ENCODE results near the gene PSMA1.
A peak's percentile ranks its signal among the peaks of the same experiment; 100 is the strongest.

Gene PSMA1

DNA sequence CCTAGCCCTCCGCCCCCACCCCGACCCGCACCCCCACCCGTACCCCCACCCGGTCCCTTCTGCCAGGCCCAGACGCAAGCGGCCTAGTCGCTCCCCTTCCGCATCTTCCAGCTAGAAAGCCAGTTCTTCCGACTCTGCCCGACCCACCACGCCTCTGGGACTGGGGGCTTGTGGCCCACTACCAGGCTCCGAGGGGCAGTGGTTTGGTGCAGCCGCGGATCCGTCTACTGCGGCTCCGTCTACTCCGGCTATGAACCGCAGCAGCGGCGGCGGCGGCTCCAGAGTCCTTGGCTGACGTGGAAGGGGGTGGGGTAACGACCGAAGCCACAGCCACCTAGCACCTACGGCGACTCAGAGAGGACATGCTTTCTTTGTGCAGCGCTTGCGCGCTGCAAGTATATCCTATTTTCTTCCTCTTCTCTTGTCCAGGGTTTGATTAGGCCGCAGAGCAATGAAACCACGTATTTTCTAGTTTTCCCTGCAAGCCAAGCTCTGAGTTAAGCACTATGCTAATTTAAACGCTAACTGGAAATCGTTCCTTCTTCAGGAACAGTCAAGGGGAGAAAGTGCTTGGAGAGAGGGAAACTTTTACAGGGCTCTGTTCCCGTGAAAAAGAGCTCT, 20.5 kb downstream of the PSMA1 start, which contains the start of gene COPB1:
TSS of gene COPB1 (minus strand) at position 252 of the 621 bp plus-strand sequence. CDS start 883 bp downstream, outside the sequence.
- Histone ChIP-seq H3K27me3 (ENCODE audit: insufficient read depth, low read length) (no peaks in the 10 kb centered on the region), H3K36me3 (ENCODE audit: insufficient read depth, low read length) (peaks cover 53% of the 10 kb centered on the region), H3K9ac (ENCODE audit: low read depth, low read length) (peak within 1 kb of the TSS; percentile 84), H3K4me1 (ENCODE audit: insufficient read depth, low read length) (peaks cover 4% of the 10 kb centered on the region), H3K27ac (ENCODE audit: low read depth, low read length) (peak within 1 kb of the TSS; percentile 79), H3K4me3 (ENCODE audit: low read length) (peak within 1 kb of the TSS; percentile 77), H3K9me3 (ENCODE audit: insufficient read depth, low read depth, low read length) (no peaks in the 10 kb centered on the region)
- WGBS = under 1% methylated on average over 33 of the region's 37 CpGs

DNA sequence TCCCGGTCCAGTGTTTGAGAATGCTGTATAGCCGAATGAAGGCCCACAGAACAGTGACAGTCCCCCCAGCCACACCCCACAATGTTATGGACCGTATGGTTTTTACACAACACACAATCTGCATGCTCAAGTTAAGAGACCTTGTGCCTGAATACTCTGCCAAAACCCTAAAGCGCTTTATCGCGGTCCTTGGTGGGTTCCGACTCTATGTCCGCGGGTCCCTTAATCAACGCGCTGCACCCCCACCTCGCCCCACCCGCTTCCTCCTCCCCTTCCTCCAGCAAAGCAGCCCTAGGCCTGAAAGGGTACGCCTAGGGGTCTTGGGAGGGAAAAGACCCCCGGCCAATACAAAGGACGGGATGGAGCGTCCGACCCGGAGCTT, 21.0 kb downstream of the PSMA1 start:
- peak overlapping the region; percentile 77 for H3K4me3 ChIP-seq (ENCODE audit: low read length)
- no peaks in the 10 kb centered on the region for H3K27me3 ChIP-seq (ENCODE audit: insufficient read depth, low read length)
- no peak overlapping the region for H3K27ac ChIP-seq (ENCODE audit: low read depth, low read length)
- peaks cover 53% of the 10 kb centered on the region for H3K36me3 ChIP-seq (ENCODE audit: insufficient read depth, low read length)
- no peaks in the 10 kb centered on the region for H3K9me3 ChIP-seq (ENCODE audit: insufficient read depth, low read depth, low read length)
- peaks cover 4% of the 10 kb centered on the region for H3K4me1 ChIP-seq (ENCODE audit: insufficient read depth, low read length)
- 2% methylated on average over 14 of the region's 19 CpGs for WGBS
- peak overlapping the region; percentile 84 for H3K9ac ChIP-seq (ENCODE audit: low read depth, low read length)

DNA sequence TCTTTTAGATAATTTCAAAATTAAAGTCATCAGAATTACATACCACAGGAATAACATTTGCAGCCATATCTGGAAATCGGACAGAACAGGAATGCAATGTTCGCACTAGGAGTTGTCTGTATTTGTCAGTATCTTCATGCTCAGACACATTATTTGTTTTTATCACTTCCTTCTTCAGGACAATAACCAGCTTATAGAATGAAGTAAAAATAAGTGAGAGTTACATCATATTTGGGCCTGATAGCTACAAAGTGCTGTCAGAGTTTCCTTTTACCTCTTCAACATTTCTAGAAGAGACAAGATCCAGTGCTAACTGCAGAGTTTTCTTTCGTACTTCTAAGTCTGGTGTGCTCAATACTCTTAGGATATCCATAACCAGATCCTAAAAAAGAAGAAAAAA, 39.5 kb downstream of the PSMA1 start:
- Histone ChIP-seq H3K4me1 (ENCODE audit: insufficient read depth, low read length) (no peaks in the 10 kb centered on the region), H3K9ac (ENCODE audit: low read depth, low read length) (no peak overlapping the region), H3K27me3 (ENCODE audit: insufficient read depth, low read length) (no peaks in the 10 kb centered on the region), H3K4me3 (ENCODE audit: low read length) (no peak overlapping the region), H3K9me3 (ENCODE audit: insufficient read depth, low read depth, low read length) (no peaks in the 10 kb centered on the region), H3K36me3 (ENCODE audit: insufficient read depth, low read length) (peaks cover 98% of the 10 kb centered on the region), H3K27ac (ENCODE audit: low read depth, low read length) (no peak overlapping the region)
- WGBS = 96% methylated on average over 3 of the region's 3 CpGs

DNA sequence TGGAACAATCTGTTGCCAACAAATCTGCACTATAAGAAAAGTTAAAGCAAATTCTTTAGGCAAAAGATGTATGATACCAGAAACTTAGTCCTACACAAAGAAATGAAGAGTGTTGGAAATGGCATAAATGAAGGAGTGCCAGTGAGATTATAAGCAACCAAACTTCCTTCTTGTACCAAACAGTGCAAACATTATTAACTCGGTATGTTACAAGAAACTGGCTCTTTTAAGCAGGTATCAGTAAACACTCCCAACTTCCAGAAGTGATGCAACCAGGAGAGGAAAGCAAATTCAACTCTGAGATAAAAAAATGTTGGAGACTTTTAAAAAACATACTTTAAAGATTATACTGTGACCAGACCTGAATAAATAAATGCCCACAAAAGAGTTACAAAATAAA, 49.1 kb downstream of the PSMA1 start:
- Histone ChIP-seq H3K9ac (ENCODE audit: low read depth, low read length) (no peak overlapping the region), H3K4me1 (ENCODE audit: insufficient read depth, low read length) (no peaks in the 10 kb centered on the region), H3K36me3 (ENCODE audit: insufficient read depth, low read length) (peaks cover 97% of the 10 kb centered on the region), H3K4me3 (ENCODE audit: low read length) (no peak overlapping the region), H3K27ac (ENCODE audit: low read depth, low read length) (no peak overlapping the region), H3K27me3 (ENCODE audit: insufficient read depth, low read length) (no peaks in the 10 kb centered on the region), H3K9me3 (ENCODE audit: insufficient read depth, low read depth, low read length) (no peaks in the 10 kb centered on the region)
- 92% methylated on average over 1 of the region's 1 CpG for WGBS

DNA sequence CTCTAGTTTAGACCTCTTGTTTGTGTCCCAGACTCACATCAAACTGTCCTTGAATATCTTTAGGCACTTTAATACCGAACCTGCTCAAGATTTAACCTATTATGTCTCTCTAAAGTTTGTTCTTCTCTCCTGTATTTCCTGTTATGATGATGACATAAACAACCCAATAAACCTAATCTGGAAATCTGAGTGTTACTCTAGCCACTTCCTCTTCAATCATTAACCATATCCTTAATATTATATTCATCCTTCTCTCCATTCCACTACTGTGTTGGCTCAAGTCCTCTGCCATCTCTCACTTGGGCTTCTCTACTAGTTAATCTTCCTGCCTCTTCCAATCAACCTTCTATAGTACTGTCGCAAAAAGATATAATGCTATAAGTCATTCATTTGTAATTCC, 56.6 kb downstream of the PSMA1 start:
- Histone ChIP-seq H3K36me3 (ENCODE audit: insufficient read depth, low read length) (peaks cover 98% of the 10 kb centered on the region), H3K4me1 (ENCODE audit: insufficient read depth, low read length) (no peaks in the 10 kb centered on the region), H3K9ac (ENCODE audit: low read depth, low read length) (no peak overlapping the region), H3K9me3 (ENCODE audit: insufficient read depth, low read depth, low read length) (no peaks in the 10 kb centered on the region), H3K27me3 (ENCODE audit: insufficient read depth, low read length) (no peaks in the 10 kb centered on the region), H3K4me3 (ENCODE audit: low read length) (no peak overlapping the region), H3K27ac (ENCODE audit: low read depth, low read length) (no peak overlapping the region)
- 96% methylated on average over 2 of the region's 2 CpGs for WGBS

DNA sequence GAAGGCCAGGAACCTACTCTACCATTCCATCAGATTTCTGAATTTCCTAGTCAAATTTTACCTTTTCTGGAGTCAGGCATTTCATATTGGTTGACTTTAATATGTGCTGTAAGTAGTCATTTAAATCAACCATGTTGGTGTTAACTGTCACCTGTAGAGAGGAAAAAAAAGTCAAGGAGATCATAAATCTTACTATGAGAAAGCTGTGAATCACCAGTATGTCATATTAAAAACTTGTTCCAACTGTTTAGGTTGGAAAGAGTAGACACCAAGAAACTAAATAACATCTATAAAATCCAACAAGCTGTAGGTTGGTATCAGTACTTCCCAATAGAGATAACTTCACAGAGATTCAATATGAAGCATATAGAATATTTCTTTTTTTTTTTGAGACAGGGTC, 60.0 kb downstream of the PSMA1 start:
- Histone ChIP-seq H3K4me3 (ENCODE audit: low read length) (no peak overlapping the region), H3K9ac (ENCODE audit: low read depth, low read length) (no peak overlapping the region), H3K4me1 (ENCODE audit: insufficient read depth, low read length) (no peaks in the 10 kb centered on the region), H3K9me3 (ENCODE audit: insufficient read depth, low read depth, low read length) (no peaks in the 10 kb centered on the region), H3K27me3 (ENCODE audit: insufficient read depth, low read length) (no peaks in the 10 kb centered on the region), H3K27ac (ENCODE audit: low read depth, low read length) (no peak overlapping the region), H3K36me3 (ENCODE audit: insufficient read depth, low read length) (peaks cover 85% of the 10 kb centered on the region)

DNA sequence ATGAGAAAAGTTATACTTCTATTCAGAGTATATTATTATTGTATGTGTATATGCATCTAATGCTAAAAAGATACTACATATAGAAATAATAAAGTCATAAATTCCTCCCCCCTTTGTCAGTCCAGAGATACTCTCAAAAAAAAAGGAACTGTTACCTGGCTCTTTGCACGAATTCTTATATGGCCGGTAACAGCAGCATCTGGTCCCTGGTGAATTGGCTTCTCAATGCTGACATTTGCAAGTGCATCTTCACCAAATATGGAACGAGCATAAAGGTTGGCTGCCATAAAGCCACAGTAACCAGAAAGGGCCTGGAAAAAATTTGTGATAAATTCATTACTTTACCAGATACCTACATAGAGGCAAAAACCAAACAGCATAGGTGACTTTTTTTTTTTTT, 61.8 kb downstream of the PSMA1 start:
- Histone ChIP-seq H3K4me1 (ENCODE audit: insufficient read depth, low read length) (no peaks in the 10 kb centered on the region), H3K4me3 (ENCODE audit: low read length) (no peak overlapping the region), H3K9me3 (ENCODE audit: insufficient read depth, low read depth, low read length) (no peaks in the 10 kb centered on the region), H3K27ac (ENCODE audit: low read depth, low read length) (no peak overlapping the region), H3K9ac (ENCODE audit: low read depth, low read length) (no peak overlapping the region), H3K27me3 (ENCODE audit: insufficient read depth, low read length) (no peaks in the 10 kb centered on the region), H3K36me3 (ENCODE audit: insufficient read depth, low read length) (peaks cover 67% of the 10 kb centered on the region)
- WGBS = 92% methylated on average over 3 of the region's 3 CpGs

DNA sequence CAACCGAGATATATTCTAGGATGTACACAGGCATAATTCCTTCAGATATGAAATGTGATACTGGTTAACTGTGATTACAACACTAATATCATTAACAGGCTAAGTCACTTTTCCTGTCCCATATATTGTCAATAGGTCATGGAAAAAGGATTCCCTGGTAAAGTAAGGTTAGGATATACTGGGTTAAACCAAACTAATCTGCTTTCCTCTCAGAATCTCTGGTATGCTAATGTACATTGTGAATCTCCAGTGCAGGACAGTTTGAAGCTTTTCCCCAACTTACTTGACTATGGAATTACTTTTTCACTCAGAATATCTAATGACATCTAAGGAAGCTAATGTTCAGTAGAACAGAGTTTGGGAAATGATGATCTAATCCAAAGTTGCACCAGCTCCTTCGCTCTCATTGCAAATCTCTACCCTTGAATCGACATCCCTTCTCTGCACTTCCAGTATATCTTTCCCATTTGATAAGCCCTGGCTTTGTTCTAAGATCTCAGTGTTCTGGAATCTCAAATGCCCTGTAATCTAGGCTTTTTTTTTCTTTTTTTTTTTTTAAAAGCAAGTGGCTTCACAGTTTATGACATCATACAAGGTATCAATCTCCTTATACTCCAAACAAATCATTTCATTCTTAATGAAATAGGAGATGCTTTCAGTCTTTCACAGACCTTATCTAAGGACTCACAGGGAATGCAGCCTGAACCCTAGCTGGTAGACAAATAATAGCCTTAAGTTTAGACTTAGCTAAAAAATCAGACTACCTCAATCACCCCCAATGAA, 64.3 kb downstream of the PSMA1 start:
- peaks cover 49% of the 10 kb centered on the region for H3K36me3 ChIP-seq (ENCODE audit: insufficient read depth, low read length)
- H3K4me3 ChIP-seq (ENCODE audit: low read length) = no peak overlapping the region
- H3K27ac ChIP-seq (ENCODE audit: low read depth, low read length) = no peak overlapping the region
- H3K9ac ChIP-seq (ENCODE audit: low read depth, low read length) = no peak overlapping the region
- no peaks in the 10 kb centered on the region for H3K9me3 ChIP-seq (ENCODE audit: insufficient read depth, low read depth, low read length)
- no peaks in the 10 kb centered on the region for H3K4me1 ChIP-seq (ENCODE audit: insufficient read depth, low read length)
- H3K27me3 ChIP-seq (ENCODE audit: insufficient read depth, low read length) = no peaks in the 10 kb centered on the region
- 94% methylated on average over 3 of the region's 3 CpGs for WGBS

Data from HUES64 (cell line).